ENCODE results near the gene TESK1.
"Not testable (repeated sequence)": the region's sequence is repeated elsewhere in the genome, so short reads cannot be mapped to it uniquely, and the experiment has no call there.

TESK1 gene

DNA sequence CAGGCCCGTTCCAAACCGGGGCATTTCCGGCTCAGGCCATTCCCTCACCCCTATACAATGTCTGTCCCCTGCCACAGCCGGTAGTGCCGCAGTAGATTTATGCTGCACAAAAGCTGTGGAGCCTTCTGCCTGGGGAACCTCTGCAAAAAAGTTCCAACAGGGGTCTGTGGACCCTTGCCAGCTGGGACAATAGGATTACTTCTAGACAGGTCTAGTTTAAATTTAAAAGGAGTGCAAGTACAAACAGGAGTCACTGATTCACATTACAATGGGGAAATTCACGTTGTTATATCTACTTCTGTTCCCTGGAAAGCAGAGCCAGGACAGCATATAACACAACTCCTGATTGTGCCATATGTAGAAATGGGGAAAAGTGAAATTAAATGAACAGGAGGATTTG, 21.5 kb upstream of the TESK1 start:
- not testable (repeated sequence) for DNase-seq

DNA sequence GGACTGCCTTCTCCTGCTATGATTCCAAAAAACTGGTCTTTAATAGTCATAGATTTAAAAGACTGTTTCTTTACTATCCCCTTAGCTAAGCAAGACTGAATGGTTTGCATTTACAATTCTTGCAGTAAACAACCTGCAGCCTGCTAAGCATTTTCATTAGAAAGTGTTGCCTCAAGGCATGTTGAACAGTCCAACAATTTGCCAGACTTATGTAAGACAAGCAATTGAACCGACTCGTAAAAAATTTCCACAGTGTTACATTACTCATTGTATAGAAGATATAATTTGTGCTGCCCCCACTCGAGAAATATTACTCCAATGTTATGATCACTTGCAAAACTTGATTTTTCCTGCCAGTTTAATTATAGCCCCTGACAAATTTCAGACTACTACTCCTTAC, 20.4 kb upstream of the TESK1 start:
- DNase-seq = not testable (repeated sequence)

DNA sequence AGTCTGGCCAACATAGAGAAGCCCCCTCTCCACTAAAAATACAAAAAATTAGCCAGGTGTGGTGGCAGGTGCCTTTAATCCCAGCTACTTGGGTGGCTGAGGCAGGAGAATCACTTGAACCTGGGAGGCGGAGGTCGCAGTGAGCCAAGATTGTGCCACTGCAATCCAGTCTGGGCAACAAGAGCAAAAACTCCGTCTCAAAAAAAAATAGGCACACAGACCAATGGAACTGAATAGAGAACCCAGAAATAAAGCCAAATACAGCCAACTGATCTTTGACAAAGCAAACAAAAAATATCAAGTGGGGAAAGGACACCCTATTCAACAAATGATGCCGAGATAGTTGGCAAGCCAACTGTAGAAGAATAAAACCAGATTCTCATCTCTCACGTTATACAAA, 16.6 kb upstream of the TESK1 start:
- DNase-seq = not testable (repeated sequence)

DNA sequence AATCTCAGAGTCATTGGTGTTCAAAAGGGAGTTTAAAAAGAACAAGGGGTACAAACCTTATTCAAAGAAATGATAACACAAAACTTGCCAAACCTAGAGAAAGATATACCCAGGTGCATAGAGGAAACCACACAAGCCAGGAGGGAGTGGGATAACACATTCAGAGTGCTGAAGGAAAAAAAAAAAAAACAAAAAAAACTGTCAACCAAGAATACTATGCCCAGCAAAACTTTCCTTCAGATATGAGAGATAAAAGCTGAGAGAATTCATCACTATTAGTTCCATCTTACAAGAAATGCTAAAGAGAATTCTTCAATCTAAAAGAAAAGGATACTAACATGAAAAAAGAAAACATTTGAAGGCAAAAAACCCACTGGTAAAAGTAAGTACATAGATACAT, 11.5 kb upstream of the TESK1 start:
- DNase-seq = no peak

DNA sequence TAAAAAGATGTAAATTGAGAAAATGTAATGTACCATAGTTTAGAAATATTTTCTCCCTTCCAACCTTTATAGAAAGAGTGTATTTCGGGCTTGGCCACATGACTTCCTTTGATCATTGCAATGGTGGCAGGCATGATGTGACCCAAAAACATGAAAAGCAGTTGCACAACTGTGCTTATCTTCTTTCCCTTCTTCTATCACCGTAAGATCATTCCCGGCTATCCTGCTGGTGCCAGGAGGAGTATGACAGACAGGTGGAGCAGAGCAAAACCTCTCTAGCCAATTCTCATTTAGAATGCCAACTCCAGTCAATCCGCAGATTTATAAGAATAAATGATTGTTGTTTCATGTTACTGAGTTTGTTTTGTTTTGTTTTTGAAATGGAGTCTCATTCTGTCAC, 10.6 kb upstream of the TESK1 start:
- DNase-seq = no peak

DNA sequence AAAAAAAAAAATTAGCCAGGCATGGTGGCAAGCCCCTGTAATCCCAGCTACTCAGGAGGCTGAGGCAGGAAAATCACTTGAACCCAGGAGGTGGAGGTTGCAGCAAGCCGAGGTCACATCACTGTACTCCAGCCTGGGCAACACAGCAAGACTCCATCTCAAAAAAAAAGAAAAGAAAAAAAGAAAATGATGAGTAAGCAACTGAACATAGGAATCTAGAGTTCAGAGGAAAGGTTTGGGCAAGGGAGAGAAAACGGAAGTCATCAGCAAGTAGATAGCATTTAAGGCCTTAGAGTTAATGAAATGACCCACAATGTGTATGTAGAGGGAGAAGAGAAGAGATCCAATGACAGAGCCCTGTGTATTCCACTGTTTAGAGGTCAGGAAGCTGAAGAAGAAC, 8.2 kb upstream of the TESK1 start:
- DNase-seq = not testable (repeated sequence)

DNA sequence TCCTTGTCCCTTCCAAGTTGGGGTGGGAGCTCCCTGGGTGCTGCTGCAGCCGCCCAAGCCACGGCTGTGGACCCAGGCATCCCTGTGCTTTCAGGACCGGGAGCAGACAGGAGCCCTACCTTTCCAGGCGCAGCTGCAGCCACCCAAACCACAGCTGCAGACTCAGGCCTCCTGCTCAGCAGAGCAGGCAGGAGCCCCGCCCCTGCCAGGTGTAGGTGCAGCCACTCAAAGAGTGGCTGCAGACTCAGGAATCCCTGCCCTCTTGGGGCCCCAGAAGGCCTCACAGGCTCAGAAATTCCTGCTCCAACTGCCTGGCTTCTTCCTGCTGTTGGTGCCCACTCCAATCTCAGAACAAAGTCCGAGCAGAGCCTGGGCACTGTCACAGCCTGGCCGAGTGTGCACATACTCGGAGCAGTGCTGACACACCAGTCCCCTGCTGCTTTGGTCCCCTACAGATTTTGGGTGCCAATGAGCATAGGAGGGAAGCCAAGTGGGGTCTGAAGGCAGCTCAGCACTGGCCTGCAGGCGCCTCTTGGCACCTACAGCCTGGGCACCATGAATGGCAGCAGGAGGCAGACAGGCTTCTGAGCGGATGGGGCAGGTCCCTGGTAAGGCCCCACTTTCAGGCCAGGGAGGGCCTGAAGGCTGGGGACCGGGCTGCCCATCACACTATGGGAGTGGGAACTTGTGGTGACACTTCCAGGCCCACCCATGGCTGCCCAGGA, 6.0 kb upstream of the TESK1 start:
- no peak for DNase-seq

DNA sequence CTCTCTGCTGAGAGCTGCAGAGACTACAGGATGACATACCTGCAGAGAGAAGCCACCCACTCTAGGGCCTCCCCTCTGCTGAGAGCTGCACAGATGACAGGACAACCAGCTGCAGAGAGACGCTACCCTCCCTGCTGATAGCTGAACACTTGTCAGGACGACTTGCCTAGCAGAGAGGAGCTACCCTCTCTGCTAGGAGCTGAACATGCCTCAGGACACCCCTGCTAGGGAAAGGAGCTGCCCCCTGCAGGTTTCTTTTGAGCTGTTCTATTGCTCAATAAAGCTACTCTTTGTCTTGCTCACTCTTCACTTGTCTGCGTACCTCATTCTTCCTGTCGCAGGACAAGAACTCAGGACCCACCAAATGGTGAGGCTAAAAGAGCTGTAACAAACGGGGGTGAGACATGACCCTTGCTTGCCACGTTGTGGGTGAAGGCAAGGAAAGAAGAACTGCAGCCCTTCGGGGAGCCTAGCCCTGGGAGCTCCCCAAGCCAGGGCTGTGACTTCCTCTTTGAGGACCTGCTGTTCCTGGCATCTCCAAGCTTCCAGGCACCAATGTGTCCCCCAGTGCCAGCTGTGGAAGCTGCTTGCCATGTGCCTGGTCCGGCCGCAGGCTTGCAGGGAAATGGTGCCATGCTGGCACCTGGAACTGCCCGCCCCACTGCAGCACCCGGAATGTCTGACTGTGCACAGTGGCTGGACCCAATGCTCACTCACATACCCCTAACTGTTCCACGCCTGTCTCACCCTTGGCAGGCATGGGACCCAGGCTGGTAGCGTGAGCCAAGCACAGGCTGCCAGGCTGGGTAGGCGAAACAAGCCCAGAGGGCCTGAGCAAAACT, 5.1 kb upstream of the TESK1 start:
- no peak for DNase-seq

DNA sequence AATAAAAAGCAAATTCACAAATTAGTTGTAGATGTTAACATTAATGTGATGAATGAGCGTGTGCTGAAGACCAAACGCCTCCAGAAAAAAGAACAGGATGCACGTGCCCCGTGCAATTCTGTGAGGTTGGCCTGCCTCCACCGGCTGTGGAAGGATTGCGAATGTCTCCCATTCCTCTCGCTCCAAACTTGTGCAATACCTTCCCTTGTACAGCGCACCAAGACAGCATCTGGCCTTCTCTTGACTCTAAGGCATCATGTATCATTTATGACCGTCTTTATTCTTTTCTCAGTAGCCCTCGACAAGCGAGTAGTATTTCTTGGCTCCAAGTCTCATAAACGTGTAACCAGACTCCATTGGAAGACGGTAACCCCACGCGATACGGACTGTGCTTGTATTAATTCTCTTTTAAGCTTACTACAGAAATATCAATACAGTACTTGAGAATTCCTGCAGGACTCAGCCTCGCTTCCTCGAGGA, 1.5 kb upstream of the TESK1 start:
- DNase-seq = no peak

DNA sequence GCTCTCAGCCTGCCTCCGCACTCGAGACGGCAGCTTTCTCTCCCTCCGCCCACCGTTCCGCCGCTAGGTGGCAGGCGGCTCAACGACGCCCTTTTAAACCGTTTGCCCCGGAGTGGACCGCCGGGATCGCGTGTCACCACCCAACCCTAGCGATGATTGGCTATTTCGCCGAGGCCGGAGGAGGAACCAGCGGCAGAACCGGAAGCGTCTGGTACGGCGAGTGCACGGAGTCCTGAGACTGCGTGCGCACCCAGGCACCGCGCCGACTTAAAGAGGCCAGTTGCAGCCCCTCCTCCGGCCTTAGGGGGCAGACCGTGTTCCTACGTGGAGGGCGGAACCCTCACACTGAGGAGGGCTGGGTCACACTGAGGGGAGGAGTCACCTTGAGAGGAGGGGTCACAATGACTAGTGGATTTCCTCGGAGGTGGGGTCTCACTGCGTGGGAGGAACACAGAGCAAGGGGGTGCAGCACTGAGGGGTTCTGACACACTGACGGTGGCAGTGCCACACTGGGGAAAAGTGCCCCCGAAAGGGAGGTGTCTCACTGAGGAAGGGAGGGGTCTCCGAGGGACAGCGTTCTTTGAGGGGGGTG, 980 bp upstream of the TESK1 start:
- DNase-seq = peak; percentile 98

DNA sequence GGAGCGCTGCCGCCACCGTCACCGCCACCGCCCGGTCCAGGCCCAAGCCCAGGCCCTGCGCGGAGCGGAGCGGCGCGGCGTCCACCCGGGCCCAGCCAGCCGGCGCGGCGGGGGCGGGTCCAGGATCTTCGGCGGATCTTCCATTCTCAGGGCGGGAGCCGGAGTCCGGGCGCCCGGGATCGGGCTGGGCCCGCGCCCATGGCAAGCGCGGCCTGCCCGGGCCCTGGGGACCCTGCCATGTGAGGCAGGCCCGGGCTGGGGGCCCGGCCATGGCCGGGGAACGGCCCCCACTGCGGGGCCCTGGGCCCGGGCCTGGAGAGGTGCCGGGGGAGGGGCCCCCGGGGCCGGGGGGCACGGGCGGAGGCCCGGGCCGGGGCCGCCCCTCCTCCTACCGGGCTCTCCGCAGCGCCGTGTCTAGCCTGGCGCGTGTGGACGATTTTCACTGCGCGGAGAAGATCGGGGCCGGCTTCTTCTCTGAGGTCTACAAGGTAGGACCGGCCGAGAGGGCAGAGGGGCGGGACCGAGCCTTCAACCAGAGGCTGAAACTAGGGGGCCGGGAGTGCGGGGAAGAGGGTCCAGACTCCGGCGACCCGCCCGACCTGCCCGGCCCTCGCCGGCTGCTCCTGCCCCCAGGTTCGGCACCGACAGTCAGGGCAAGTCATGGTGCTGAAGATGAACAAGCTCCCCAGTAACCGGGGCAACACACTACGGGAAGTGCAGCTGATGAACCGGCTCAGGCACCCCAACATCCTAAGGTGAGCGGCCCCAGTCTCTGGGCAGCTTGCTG, 482 bp downstream of the TESK1 start:
- peak; percentile 16 for DNase-seq

DNA sequence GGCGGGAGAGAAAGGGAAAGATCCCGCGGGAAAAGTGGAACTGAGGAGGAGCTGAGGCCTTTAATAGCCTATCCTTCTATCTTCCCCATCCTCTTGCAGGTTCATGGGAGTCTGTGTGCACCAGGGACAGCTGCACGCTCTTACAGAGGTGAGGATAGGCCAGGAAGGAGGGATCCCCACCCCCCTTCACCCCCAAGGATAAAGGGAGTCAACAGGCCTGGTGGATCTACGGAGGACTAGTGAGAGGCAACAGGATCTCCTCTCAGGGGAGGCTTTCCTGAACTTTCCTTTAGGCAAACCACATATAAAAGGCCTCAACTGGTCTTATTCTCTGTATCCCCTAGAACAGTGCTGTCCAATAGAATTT, 1.1 kb downstream of the TESK1 start:
- no peak for DNase-seq

DNA sequence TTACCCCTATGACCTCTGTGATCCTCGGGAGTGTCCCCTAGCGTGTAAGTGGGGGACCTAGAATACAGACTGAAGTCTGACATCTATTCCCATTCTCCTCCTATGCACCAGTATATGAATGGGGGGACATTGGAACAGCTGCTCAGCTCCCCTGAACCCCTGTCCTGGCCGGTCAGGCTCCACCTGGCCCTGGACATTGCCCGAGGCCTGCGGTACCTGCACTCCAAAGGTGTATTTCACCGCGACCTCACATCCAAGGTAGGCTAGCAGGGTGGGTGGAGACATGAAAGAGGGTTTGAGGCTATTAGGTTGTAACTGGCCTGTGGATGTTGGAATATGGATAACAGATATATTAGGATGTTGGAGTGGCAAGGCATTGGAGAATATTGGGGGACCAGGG, 1.7 kb downstream of the TESK1 start:
- DNase-seq = no peak

DNA sequence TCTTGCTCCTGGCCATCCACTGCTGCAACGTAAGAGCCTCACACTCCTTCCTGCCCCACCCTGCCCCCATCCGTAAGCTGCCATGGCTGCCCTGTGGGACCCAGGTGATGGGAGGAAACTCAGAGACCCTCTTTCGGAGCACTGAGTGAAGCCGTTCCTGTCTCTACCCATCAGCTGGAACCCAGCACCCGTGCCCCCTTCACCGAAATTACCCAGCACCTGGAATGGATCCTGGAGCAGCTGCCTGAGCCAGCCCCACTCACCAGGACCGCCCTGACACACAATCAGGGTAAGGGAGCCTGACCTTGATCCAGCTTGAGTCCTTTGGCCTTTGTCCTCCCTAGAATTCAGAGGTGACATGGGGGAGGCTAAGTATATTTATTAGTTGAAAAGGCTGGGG, 3.2 kb downstream of the TESK1 start:
- DNase-seq = no peak

DNA sequence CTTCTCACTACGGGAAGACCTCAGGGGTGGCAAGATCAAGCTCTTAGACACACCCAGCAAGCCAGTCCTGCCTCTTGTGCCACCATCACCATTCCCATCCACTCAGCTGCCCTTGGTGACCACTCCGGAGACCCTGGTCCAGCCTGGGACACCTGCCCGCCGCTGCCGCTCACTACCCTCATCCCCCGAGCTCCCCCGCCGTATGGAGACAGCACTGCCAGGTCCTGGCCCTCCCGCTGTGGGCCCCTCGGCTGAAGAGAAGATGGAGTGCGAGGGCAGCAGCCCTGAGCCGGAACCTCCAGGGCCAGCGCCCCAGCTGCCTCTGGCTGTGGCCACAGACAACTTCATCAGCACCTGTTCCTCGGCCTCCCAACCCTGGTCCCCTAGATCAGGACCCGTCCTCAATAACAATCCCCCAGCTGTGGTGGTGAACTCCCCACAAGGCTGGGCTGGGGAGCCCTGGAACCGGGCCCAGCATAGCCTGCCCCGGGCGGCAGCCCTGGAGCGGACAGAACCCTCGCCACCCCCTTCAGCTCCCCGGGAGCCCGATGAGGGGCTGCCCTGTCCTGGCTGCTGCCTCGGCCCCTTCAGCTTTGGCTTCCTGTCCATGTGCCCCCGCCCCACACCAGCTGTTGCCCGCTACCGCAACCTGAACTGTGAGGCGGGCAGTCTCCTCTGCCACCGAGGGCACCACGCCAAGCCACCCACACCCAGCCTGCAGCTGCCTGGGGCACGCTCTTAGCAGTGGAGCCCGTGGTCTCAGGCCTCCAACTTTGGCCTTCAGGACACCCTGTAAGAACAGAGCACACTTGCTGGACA, 4.1 kb downstream of the TESK1 start:
- DNase-seq = no peak

DNA sequence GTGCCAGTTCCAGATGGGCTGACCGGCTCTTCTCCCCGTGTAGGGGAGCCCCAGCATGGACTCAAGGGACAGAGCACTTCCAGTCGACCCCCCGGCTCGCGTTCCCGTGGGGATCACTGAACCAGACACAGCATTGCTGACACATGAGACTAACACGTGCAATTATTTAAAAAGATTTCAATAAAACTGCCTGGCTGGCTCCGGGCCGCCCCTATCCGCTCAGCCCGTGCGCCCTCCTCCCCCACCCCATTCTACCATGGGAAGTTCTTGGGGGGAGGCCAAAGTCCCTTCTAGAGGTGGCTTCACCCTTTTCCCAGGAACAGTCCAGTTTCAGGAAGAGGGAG, 4.7 kb downstream of the TESK1 start:
- DNase-seq = no peak

DNA sequence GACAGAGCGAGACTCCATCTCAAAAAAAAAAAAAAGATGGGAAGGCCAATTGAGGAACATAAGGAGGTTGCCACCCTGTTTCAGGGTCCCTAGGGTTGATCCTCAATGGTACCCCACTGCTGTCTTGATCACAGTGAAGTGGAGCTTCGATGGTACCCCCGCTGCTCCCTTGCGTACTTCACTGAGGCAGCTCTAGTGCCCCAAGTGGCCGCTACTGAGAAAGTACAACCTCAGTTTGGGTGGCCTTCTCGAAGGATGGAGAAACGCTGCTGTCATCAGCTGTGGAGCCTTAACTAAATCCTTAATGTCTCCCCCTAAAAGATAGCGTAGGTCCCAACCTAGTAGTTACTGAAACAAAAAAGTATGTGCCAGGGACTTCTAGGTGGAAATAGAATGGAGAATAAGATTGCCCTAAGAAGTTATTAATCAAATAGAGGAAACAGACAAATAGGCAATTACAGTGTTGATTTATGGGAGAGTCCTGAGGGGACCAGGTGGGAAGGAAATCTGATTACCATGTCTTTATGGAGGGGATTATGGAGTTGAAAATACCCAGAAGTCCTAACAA, 6.3 kb downstream of the TESK1 start:
- DNase-seq = peak; percentile 42

DNA sequence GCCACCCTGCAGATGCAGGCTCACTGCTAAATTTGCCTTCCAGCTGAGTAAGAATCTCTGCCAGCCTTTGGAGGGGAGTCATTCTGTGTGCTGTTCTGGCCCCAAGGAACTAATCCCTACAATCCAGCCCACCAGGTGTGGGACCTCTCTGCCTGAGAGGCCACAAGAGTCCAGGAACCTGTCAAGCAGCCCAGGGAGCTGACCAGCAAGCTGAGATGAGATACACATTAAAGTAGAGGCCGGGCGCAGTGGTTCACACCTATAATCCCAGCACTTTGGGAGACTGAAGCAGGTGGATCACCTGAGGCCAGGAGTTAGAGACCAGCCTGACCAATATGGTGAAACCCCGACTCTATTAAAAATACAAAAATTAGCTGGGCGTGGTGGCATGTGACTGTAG, 7.0 kb downstream of the TESK1 start:
- DNase-seq = not testable (repeated sequence)

DNA sequence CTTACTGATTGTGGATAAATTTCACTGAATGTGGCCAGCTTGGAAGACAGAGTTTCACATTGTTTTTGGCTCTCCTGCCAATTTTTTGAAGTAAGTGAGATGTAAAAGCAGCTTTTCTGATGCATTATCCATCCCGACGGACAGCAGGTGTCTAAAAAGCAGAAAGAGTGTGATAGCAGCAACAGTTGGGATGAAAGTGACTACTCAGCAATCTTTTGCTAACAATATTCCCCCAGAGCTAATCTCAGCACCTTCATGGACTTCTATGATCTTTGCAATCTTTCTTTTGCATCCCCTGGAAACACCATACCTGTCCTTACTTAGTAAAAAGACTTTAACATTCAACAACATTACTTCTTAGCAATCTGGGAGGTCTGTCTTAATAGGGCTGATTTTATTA, 7.8 kb downstream of the TESK1 start:
- no peak for DNase-seq

DNA sequence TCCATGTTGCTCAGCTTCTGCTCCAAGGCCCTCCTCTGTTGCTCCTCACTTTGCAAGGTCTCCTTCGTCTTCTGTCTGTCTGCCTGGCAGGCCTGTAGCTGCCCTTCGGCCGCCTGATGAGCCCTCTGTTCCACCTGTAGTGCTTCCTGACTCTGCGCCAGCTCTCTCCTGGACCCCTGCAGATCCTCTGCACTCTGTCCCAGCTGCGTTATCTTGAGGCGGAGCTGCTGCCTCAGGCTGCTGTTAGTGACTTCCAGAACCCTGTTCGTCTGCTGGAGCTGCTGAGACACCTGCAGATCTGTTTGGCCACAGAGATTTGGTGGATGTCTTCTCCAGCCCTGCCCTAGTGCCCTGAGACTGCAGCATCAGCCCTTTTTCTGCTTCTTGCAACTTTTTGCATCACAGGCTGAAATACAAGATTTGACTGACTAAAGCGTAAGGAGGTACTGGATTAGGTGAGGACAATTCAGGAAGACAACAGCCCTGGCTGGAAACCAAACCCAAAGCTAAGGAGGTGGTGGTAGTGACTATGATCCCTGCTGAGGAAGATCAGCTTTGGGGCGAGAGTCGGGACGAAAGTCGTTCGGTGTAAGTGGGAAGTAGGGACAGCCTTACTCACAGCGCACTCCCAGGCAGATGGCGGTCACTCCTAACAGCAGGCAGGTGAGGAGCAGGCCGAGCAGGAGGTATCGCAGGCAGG, 11.1 kb downstream of the TESK1 start:
- no peak for DNase-seq

Data from T-helper 9 cell (primary cell).